ENCODE results near the gene RIGI. TPM values are rescaled to one million over a fixed set of nuclear protein-coding genes. Genes with fewer than 3 reads are reported as not detected.

The RIGI gene
- total and polyA plus RNA-seq, 2 of the 13 experiments (the other 11 are each of a cell fraction or from before 2014, with no cell fraction given), result 3.0 to 8.2 TPM

GRCh38 chr9:32543047-32543446 is 17.1 kb upstream of the RIGI start:
- ChIA-PET CTCF (ENCODE audit: low intra/inter-chr PET ratio, low total read pairs) (no interaction called here), POLR2A (interaction anchor here (1.6 kb wide), 1 partner anchor 17 kb away, joined by 6 read pairs; the partner anchor contains the start of gene RIGI)
- intact Hi-C loops (cut with micrococcal nuclease; ENCODE audit: unreplicated experiment) (no loop called here), in situ Hi-C loops (cut with HindIII; ENCODE audit: extremely low pct_ligation_motif_present, low pct_unique_long_range_greater_than_20kb) (no loop called here)
- no peaks in the 10 kb centered on the region; the same call in 1 of the 2 replicates for H3K4me1 ChIP-seq (ENCODE audit: insufficient read depth, low read length)
- H3K79me2 ChIP-seq (ENCODE audit: insufficient read depth, low read length), result peaks cover 56% of the 10 kb centered on the region
- no peak overlapping the region for H3K4me2 ChIP-seq (ENCODE audit: low read depth, low read length)
- peaks cover 4 to 36% of the 10 kb centered on the region in 2 experiments for H3K36me3 ChIP-seq (replicated peaks in 1 of 2; ENCODE audit: control insufficient read depth in 1 of 2, insufficient read depth in 2 of 2, low read length in 2 of 2)
- peaks cover 14% of the 10 kb centered on the region; the same call in 1 of the 2 replicates for H4K20me1 ChIP-seq (ENCODE audit: insufficient read depth, low read length)
- H3K4me3 ChIP-seq (replicated peaks in 1 of 3; ENCODE audit: insufficient read depth in 1 of 3, low read depth in 2 of 3, low read length in 3 of 3), result no peak overlapping the region
- no peak for DNase-seq (ENCODE audit: low spot score)
- H3K9ac ChIP-seq (ENCODE audit: insufficient read depth, low read depth, low read length), result no peak overlapping the region
- H3K9me3 ChIP-seq (ENCODE audit: low read length), result no peaks in the 10 kb centered on the region
- no peak for ATAC-seq
- no TSS peak for BruUV-seq (replicated peaks)
- 99% methylated on average over 4 of the region's 4 CpGs for WGBS (ENCODE audit: low lambda C conversion rate)
- H3K27me3 ChIP-seq (ENCODE audit: control insufficient read depth in 1 of 2, insufficient read depth in 2 of 2, low read length in 2 of 2), result no peaks in the 10 kb centered on the region
- no peak overlapping the region for H3K27ac ChIP-seq (ENCODE audit: extremely low read length, insufficient read depth, low read length)
- peak; percentile 17; the same call in 1 of the 2 replicates for TF ChIP-seq CEBPB (IDR thresholded peaks at IDR 0.05; ENCODE audit: borderline replicate concordance, low read depth, low read length)
- peak in 1 of 2 experiments; percentile 60; a peak in 1 of 4 replicates for TF ChIP-seq ATF4 (CRISPR knock-in tag; IDR thresholded peaks at IDR 0.05)
- TF ChIP-seq ZNF136 (CRISPR knock-in tag; IDR thresholded peaks at IDR 0.05; ENCODE audit: low read depth), result no peak
- TF ChIP-seq, protein P1, sequence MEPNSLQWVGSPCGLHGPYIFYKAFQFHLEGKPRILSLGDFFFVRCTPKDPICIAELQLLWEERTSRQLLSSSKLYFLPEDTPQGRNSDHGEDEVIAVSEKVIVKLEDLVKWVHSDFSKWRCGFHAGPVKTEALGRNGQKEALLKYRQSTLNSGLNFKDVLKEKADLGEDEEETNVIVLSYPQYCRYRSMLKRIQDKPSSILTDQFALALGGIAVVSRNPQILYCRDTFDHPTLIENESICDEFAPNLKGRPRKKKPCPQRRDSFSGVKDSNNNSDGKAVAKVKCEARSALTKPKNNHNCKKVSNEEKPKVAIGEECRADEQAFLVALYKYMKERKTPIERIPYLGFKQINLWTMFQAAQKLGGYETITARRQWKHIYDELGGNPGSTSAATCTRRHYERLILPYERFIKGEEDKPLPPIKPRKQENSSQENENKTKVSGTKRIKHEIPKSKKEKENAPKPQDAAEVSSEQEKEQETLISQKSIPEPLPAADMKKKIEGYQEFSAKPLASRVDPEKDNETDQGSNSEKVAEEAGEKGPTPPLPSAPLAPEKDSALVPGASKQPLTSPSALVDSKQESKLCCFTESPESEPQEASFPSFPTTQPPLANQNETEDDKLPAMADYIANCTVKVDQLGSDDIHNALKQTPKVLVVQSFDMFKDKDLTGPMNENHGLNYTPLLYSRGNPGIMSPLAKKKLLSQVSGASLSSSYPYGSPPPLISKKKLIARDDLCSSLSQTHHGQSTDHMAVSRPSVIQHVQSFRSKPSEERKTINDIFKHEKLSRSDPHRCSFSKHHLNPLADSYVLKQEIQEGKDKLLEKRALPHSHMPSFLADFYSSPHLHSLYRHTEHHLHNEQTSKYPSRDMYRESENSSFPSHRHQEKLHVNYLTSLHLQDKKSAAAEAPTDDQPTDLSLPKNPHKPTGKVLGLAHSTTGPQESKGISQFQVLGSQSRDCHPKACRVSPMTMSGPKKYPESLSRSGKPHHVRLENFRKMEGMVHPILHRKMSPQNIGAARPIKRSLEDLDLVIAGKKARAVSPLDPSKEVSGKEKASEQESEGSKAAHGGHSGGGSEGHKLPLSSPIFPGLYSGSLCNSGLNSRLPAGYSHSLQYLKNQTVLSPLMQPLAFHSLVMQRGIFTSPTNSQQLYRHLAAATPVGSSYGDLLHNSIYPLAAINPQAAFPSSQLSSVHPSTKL (CRISPR knock-in tag; IDR thresholded peaks at IDR 0.05), result no peak
- H2AFZ ChIP-seq (ENCODE audit: low read length), result no peak overlapping the region
- FAIRE-seq, result no peak

All from HepG2 (cell line).